Right lobe of liver (tissue), 4 donors: Measurements from ENCODE around the gene SEC23A.

Experiments
- POLR2A ChIP-seq: fragments of 450-650 bp; IDR thresholded peaks from one replicate; pipeline ENCODE4 v1.6.1; 2017; ENCODE audit warnings: antibody characterized with exemption, mild to moderate bottlenecking
- TF ChIP-seq, protein P1 (sequence below), 4 donors: fragments of 200-600 bp in 3 of 4; fragments of 450-650 bp in 1 of 4; IDR thresholded peaks; one replicate each; pipeline versions ENCODE4 v1.5.1 to v1.8.0; 2016 to 2022; ENCODE audit warnings: antibody characterized with exemption in 4 of 4, mild to moderate bottlenecking in 2 of 4
- donor health status: DM: no; HTN: no; CAD: no.
- donor health status: DM: no; HTN: no; CAD: no.
- donor health status: DM: no; HTN: yes; CAD: no.

GRCh38 chr14:38982837-38983236 lies 120.2 kb downstream of the SEC23A start:
- TF ChIP-seq, protein P1, sequence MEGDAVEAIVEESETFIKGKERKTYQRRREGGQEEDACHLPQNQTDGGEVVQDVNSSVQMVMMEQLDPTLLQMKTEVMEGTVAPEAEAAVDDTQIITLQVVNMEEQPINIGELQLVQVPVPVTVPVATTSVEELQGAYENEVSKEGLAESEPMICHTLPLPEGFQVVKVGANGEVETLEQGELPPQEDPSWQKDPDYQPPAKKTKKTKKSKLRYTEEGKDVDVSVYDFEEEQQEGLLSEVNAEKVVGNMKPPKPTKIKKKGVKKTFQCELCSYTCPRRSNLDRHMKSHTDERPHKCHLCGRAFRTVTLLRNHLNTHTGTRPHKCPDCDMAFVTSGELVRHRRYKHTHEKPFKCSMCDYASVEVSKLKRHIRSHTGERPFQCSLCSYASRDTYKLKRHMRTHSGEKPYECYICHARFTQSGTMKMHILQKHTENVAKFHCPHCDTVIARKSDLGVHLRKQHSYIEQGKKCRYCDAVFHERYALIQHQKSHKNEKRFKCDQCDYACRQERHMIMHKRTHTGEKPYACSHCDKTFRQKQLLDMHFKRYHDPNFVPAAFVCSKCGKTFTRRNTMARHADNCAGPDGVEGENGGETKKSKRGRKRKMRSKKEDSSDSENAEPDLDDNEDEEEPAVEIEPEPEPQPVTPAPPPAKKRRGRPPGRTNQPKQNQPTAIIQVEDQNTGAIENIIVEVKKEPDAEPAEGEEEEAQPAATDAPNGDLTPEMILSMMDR (IDR thresholded peaks at IDR 0.05) = no peak
- no peak for TF ChIP-seq POLR2A
